ENCODE results near the gene RALGPS1. TPM values are rescaled to one million over a fixed set of nuclear protein-coding genes. Genes with fewer than 3 reads are reported as not detected.

RALGPS1 gene
- total and polyA plus RNA-seq, 2 of the 13 experiments (the other 11 are each of a cell fraction or from before 2014, with no cell fraction given), result 3.7 to 6.5 TPM

- 0 out of 2 replicates have a peak, but pooled peaks have one; percentile 71 for TF ChIP-seq PAWR (CRISPR knock-in tag; IDR thresholded peaks at IDR 0.05; ENCODE audit: borderline replicate concordance)
- no peak for TF ChIP-seq NFAT5 (CRISPR knock-in tag; IDR thresholded peaks at IDR 0.05)
- TF ChIP-seq POGK (CRISPR knock-in tag; conservative IDR thresholded peaks at IDR 0.05), result peak; percentile 75; the same call in 1 of the 2 replicates
- peak; percentile 61; the same call in 1 of the 2 replicates for TF ChIP-seq PRDM15 (CRISPR knock-in tag; IDR thresholded peaks at IDR 0.05)
- 0 out of 2 replicates have a peak, but pooled peaks have one; percentile 54 for TF ChIP-seq CHD4 (IDR thresholded peaks at IDR 0.05; ENCODE audit: borderline replicate concordance, low read length)
- TF ChIP-seq NR2F2 (IDR thresholded peaks at IDR 0.05; ENCODE audit: borderline replicate concordance, low read depth), result no peak
- peak; percentile 85; the same call in 1 of the 2 replicates for TF ChIP-seq MYPOP (CRISPR knock-in tag; IDR thresholded peaks at IDR 0.05)
- no peak for TF ChIP-seq NKX3-1 (CRISPR knock-in tag; IDR thresholded peaks at IDR 0.05)
- no peak for TF ChIP-seq DR1 (CRISPR knock-in tag; IDR thresholded peaks at IDR 0.05)
- no peak for TF ChIP-seq NR3C1 (CRISPR knock-in tag; IDR thresholded peaks at IDR 0.05)
- TF ChIP-seq ZNF530 (CRISPR knock-in tag; IDR thresholded peaks at IDR 0.05; ENCODE audit: low read depth), result no peak
- TF ChIP-seq HNF1B (CRISPR knock-in tag; IDR thresholded peaks at IDR 0.05), result peak; percentile 41; the same call in 1 of the 2 replicates
- no peak for TF ChIP-seq TBL1XR1 (IDR thresholded peaks at IDR 0.05; ENCODE audit: borderline replicate concordance, low read length, partially characterized antibody)
- no peak for TF ChIP-seq KLF6 (CRISPR knock-in tag; IDR thresholded peaks at IDR 0.05)
Measured at GRCh38 chr9:127224178-127224882, 309.7 kb downstream of the RALGPS1 start (continued).

Data from HepG2 (cell line).